GM18520 (cell line): ENCODE measurements around the gene HSPB1.
"Not testable (repeated sequence)": the region's sequence is repeated elsewhere in the genome, so short reads cannot be mapped to it uniquely, and the experiment has no call there.

Source experiments
- ATAC-seq: cut with Tn5 transposase; IDR thresholded peaks from one replicate; pipeline ENCODE4 v1.9.1; 2021; ENCODE audit not compliant: unreplicated experiment

HSPB1 gene

DNA sequence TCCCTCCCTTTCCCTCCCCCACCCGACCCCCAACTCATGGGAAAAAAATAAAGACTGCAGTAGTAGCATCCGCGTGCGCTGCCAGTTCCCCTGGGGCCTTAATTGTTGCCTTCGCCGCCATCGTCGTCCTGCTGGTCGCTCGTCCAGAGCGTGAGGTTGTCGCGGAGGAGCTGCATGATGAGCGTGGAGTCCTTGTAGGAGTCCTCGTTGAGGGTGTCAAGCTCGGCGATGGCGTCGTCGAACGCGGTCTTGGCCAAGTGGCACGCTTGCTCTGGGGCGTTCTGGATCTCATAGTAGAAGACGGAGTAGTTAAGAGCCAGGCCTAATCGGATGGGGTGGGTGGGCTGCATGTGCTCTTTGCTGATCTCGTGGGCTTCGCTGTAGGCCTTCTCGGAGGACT, 27.0 kb downstream of the HSPB1 start:
- no peak for ATAC-seq

DNA sequence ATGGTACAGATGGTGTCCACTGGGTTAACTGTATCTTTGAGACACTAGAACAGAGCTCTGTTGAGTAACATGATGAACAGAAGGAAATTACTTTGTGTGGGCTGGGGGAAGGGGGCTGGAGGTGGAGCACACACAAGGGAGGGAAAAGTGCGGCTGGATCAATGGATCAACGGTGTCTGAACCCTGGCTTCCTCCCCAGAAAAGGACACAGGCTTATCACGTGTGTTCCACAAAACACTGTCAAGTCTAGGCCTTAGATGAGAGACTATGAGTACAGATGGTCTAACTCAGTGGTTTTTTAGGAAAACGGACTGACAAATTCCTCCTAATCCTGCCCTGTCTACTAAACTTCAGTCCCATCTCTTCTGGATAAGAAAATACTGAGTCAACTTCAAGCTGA, 27.8 kb downstream of the HSPB1 start:
- no peak for ATAC-seq

DNA sequence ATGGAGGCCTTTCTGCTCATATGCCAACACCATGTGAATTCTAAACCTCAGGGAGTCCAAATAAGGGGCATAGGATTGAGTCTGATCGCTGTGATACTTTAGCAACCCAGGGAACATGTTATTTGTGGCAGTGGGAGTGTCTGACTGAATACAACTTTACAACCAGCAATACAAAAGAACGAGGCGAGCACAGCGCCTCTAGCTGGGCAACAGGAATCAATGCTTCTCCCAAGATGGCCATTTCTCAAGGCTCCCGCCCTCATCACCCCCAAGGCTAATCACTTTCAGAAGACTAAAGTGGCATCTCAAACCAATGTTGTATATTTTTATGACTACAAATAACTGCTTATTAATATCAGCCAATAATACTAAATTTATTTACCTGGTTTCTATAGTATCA, 28.2 kb downstream of the HSPB1 start:
- ATAC-seq: no peak

DNA sequence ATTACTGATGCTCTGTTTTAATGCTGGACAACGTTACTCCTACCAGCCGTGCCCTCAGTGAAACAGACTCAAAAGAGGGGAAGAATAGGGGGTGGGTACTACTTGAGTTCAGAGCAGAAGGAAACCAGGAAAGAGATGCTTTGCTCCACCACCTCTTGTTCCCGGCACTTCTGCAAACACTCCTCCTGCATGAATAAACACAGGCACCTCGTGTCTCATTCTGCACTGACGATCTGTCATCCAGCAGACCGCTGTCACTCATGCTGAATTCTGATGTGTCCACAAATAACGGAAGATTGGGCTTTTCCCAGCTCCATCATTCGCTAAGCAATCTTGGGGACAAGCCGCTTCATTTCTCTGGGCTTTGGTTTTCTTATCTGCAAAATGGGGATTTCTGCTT, 29.6 kb downstream of the HSPB1 start:
- ATAC-seq: no peak

DNA sequence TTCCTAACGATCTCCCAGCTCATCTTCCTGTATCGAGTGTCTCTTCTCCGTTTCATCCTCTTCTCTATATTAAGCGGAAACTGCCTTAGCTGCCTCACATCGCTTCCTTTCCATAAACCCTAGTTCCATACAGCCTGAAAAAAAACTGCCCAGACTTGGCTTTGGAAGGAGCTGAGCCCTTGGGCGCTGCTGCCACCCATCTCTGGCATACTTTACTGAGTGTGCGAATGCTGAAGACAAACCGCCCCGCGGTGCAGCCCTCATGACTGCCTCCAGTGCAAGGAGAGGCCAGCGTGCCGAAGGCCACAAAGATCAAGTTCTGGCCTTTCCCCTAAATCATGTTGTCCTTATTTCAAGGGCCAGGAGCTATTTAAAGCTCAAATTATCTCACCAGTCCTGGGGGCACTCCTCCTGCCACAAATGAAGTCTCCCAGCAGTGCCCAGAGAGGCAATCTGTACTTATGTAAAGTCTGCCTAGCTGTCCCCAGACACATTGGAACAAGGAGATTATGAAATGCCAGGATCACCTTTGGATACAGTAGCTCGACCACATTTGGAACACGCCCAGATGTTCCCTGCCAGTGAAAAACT, 31.1 kb downstream of the HSPB1 start:
- no peak for ATAC-seq

DNA sequence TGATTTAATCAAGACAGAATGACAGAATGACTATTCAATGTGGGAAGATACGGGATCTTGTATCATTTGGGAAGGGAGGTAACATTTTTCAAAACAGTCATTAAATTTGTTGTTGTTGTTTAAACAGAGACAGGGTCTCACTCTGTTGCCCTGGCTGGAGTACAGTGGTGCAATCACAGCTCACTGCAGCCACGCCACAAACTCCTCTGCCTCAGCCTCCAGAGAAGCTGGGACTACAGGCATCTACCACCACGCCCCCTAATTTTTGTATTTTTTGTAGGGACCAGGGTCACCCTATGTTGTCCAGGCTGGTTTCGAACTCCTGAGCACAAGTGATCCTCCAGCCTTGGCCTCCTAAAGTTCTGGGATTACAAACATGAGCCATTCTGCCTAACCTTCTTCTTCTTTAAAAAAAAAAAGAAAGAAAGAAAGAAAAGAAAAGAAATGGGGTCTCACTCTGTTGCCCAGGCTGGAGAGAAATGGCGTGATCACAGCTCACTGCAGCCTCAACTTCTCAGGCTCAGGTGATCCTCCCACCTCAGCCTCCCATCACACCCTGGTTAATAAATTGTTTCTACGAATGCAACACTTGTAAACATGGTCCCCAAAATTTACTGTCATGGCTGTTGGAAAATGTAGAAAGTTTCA, 32.0 kb downstream of the HSPB1 start:
- no peak for ATAC-seq

DNA sequence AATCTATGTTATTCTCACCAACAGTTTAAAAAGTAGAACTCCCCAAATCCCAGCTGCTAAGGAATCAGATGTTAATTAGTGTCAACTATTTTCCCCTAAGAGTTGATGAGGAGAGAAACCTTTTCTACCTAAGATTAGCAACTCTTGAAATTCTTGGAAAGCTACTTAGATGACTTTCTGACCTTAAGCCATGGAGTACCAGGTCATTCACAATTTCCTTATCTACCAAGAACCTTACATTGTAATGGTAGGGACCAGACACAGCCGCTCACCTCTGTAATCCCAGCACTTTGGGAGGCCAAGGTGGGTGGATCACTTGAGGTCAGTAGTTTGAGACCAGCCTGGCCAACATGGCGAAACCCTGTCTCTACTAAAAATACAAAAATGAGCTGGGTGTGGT, 32.9 kb downstream of the HSPB1 start:
- not testable (repeated sequence) for ATAC-seq

DNA sequence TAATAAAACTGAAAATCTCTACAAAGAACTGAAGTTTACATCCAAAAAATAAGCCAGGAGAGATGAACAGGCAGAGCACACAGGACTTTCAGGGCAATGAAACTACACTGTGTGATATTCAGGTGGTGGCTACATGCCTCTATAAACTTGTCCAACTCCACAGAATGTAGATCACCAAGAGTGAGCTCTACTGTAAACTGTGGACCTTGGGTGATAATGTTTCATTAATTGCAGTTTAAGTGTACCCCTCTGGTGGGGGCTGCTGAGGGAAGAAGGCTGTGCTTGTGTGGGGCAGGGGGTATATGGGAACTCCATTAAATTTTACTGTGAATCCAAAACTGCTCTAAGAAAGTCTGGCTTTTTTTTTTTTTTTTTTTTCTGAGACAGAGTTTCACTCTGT, 33.6 kb downstream of the HSPB1 start:
- ATAC-seq: no peak

DNA sequence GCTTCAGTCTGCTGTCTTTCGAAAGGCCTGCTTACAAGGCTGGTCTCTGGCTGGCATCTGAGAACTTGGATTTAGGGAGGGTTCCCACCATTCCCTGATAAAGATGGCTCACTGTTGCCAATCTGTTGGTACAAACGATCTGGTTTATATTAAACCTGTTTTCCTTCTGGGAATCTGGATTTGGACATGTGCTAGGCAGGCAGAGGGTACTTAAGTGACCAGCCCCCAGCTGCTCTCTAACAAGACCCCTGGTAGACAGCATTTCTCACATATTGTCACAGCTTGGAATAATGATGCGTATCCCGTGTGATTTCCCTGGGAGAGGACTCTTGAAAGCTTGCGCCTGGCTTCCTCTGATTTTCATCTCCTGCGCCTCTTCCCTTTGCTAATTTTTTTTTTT, 34.7 kb downstream of the HSPB1 start:
- ATAC-seq: no peak

DNA sequence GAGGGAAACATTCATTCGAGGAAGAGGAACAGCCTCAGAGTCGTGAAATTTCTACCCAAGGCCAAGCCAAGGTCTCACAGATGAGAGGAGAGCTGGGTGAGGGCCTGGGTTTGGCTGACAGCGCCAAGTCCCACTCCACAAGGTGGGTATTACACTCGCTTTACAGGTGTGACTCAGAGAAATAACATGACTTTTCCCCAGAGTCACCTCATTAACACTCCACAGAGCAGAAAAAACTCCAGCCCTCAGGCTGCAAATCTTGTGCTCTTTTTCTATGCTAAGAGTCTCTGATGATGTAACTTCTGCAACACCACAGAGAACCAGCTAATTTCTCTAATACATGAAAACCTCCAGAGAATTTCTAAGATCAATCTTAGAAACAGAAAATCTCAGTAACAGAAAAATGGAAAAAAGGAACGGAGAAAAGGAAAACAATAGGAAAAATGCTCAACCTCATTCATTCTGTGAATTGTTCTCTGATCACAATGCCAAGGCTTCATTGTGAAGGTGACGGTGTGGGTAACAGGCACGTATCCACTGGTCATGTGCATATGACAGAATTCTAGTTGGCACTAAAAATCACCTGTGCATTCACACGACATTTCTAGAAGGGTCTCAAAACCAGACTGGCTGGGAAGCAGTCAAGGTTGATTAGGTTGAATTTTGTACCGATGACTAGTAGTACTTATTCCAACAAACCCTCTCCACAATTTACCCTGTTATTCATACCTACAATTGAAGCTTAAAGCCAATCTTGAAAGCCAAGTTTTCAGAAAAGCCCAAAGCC, 36.0 kb downstream of the HSPB1 start:
- peak; percentile 42 for ATAC-seq

DNA sequence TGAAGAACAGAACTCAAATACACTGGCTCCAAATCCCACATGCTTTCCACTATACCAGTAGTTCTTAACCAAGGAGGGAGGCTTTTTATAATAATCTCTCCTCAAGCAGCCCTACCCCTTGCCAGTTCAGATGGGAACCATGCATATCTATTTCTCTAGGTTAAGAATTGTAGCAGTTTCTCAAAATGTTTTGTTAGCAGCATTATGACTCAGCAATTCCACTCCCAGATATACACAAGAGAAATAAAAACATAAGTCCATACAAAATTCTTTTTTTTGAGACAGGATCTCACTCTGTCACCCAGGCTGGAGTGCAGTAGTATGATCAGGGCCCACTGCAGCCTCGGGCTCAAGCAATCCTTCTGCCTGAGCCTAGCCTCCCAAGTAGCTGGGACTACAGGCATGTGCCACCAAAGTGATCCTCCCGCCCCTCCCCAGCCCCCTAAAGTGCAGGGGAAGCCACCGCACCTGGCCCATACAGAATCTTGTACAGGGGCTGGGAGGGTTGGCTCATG, 38.2 kb downstream of the HSPB1 start:
- ATAC-seq: no peak

DNA sequence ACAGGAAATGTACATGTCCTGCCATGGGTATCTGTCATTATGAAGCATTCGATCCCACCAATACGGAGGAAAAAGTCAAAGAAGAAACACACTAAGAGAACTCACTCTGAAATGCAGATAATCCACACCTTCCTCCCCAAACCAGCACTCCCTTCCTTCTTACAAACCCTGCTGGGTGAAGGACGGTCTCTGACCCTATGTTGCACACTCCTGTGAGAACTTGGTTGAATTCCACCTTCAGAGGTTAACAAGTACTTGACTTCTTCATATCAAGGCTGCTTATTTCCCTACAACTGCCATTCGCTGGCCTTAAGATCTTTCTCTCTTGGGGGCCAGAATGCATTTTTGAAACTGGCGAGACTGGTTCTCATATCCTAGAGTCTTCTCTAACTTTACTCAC, 39.7 kb downstream of the HSPB1 start:
- ATAC-seq: no peak

DNA sequence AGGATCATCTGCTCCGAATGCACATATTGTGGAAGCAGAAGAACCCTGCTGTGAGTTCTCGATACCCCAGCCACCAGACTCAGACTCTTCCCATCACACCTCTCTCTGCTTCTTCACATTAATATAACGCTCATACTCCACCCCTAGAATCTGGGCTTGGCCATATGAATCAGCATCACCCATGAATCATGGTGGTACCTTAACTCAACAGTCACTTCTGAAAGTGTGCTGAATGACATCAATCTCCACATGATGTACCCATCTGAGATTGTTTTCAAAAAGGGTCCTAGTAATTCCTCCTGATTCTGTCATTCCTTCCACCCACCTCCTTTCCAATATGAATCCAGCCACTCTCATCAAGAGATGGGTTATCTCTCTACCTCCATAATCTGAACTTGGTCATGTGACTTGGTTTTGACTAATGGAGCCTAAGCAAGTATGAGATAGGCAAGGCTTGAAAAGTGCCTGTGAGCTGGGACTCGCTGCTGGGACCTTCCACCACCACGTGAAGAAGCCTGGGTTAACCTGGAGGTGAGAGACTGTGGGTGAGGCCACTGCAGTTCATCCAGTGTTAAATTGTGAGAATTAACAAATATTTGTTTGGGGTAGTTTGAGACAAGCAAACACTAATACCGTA, 40.9 kb downstream of the HSPB1 start:
- no peak for ATAC-seq

DNA sequence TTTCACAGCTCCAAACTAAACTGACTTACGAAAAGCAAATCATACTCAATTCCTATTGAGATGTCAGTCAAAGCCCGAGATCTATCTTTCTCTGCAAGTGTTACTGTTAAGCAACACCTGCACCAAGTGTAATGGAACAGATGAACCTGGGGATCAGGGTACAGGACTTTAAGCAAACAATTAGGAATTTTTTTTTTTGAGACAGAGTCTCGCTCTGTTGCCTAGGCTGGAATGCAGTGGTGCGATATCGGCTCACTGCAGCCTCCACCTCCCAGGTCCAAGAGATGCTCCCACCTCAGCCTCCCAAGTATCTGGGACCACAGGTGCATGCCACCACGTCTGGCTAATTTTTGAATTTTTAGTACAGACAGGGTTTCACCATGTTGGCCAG, 41.5 kb downstream of the HSPB1 start:
- ATAC-seq: no peak

DNA sequence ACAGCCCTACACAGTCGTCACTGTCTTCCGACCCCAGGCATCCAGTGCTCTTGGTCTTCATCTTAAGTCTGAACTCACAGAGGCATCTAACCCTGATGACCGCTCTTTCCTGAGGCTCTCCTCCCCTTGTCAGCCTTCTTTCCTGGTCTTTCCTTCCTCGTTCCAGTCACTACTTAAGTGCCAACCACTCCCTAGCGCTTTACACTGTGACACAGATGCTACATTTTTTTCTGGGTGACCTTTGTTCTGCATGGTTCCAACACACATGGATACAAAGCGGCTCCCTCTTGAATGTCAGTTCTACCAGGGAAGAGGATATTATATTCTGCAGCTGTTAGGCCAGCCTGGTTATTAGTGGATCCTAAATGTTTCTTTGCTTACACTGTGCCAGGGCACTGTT, 43.6 kb downstream of the HSPB1 start:
- no peak for ATAC-seq

DNA sequence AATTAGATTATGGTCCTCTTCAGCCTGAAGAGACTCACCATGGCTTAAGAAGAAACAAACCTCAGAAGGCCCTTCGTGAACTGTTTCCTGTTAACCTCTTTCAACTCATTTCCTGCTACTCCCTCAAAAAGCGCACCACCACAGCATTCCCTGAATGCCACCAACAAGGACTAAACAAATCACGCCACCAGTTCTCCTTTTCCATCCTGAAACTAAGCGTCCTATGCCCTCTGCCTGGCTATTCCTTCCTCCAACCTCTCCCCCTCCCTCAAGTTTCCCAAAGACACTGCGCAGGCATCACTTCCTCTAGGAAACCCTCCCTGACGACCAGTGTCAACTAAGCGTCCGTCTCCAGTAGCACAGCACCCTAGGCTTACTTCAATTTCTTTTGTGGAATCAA, 44.3 kb downstream of the HSPB1 start:
- ATAC-seq: no peak

DNA sequence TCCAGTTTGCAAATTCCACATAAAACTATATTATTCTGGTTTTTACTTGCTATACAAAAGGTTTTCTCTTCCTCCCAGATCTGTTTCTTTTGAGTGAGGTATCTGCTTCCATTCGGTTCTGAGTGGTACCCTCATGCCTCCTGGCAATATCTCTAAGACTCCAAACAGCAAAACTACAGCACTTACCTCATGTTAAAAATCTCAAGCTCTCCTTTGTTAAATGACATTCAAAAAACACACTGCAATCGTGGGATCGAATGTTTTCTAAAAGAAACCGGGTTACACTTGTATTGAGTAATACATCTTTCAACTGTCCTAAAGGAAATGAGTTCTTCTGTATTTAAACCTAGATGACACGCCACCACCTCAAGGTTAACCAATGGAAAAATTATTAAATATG, 45.2 kb downstream of the HSPB1 start:
- no peak for ATAC-seq

DNA sequence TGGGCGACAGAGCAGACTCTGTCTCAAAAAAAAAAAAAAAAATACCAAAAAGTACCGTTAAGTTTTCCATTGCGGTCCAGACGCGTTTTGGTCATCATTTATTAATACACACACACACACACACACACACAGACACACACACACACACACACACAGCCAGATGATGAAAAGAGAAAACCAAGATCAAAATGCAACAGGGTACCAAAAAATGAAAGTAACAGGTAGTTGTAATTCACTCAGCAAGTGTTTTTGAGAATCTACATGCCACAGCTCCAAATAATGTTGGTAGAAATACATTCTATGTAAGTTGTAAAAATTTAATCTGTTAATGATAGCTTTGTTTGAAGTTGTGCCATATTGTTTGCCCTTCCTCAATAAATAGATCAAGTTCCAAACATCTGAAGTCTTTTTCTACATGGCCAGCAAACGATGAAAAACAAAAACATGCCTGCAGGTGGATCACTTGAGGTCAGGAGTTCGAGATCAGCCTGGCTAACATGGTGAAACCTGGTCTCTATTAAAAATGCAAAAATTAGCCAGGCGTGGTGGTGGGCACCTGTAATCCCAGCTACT, 46.9 kb downstream of the HSPB1 start:
- no peak for ATAC-seq

DNA sequence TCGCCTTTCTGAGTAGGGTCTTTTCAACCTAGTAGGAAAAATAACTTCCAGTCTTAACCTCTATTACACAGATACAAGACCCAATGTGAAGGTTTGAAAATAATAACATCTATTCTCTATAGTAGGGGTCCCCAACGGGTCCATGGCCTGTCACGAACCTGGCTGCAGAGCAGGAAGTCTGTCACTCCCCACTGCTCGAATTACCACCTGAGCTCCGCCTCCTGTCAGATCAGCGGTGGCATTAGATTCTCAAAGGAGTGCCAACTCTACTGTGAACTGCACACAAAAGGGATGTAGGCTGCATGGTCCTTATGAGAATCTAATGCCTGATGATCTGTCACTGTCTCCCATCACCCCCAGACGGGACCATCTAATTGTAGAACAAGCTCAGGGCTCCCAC, 48.9 kb downstream of the HSPB1 start:
- ATAC-seq: no peak

DNA sequence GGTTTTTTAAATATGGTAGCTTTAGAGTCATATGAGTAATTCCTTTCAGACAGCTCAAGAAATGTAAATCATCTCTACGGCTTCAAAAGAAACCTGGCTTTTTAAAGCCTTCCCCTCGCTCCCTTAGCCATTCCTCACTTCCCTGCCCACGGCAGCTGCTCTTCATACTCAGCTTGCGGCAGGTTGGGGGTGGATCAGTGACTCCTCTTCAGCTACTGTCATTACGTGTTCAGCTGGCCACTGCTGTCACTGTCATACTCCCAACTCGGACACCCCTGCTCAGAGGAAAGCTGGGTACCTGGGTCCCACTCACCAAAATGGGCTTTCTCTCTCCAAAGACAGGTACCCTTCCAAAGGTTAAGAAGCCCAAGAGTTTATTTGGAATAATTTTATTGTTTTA, 49.7 kb downstream of the HSPB1 start:
- no peak for ATAC-seq

DNA sequence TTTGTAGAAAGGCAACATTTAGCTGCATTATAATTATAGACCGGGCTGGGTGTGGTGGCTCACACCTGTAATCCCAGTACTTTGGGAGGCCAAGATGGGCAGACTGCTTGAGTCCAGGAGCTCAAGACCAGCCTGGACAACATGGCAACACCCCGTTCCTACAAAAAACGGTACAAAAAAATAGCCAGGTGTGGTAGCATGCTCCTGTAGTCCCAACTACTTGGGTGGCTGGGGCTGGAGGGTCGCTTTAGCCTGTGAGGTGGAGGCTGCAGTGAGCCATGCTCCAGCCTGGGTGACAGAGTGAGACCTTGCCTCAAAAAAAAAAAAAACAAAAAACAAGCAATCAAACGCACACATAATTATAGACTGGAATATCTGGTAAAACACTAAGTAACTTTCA, 51.3 kb downstream of the HSPB1 start:
- no peak for ATAC-seq
